GM13977 (cell line): ENCODE data around the gene GEMIN7.

Experiments used
- DNase-seq: peaks from one replicate; pipeline ENCODE4 v3.0.0; 2012; ENCODE audit warnings: low spot score
- CTCF ChIP-seq: IDR thresholded peaks from 2 replicates; pipeline ENCODE4 v1.5.1; 2012; ENCODE audit warnings: mild to moderate bottlenecking, control low read depth; ENCODE audit not compliant: insufficient read depth; ENCODE audit errors: extremely low read depth, missing control alignments
- in situ Hi-C: fragments of 300-500 bp; cut with MboI; formaldehyde crosslinking; loops from one replicate; pipeline ENCODE4 v1.12.0; 2022; ENCODE audit warnings: low sequenced_read_pairs, low pct_unique_long_range_greater_than_20kb, mixed read lengths, inconsistent platforms; ENCODE audit not compliant: unreplicated experiment

Gene GEMIN7

GRCh38 chr19:45050036-45050435 lies 29.0 kb upstream of the GEMIN7 start:
- in situ Hi-C loops = no loop called here
- DNase-seq = no peak
- TF ChIP-seq CTCF = no peak

DNA sequence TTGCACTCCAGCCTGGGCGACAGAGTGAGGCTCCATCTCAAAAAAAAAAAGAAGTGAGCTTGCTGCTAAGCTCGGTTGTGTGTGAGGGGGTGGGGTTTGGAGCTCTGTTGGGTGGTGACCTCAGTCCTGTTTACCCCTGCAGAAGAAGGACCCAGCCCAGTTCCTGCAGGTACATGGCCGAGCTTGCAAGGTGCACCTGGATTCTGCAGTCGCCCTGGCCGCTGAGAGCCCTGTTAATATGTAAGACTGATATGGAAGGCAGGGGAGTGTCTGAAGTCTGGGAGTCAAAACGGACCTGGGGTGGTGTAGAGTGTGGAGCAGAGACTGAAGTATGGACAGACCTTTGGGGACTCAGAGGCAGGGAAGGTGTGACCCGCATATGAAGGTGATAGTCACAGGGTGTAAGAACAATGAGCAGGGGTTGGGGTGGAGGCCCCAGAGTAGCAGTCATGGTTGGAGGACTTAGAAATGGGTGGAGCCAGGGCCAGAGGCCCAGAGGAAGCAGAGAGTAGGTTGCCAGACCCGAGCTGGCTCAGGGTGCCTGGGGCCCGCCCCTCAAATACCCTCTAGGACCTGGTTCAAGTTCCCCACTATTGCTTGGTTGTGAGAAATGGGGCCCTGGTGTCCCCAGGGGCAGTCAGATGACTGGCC lies 27.0 kb upstream of the GEMIN7 start:
- in situ Hi-C loops = no loop called here
- no peak for TF ChIP-seq CTCF
- DNase-seq = no peak

DNA sequence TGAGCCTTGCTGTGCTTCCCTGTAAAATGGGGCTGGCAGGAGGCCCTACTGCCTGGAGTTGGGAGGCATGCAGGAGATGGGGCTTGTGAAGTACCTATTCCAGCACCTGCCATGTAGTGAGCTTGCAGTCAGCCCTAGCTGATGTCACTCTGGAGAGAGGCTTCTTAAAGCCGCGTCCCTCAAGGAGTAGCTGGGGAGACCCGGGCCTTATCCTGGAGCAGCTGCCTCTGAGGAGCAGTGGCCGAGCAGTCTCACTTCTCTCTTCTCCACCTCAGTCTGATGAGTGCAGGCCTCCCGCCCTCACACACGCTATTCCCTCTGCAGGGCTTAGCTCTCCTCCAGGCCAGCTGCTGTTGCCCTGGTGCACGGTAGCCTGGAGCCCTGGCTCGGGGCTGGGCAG lies 22.2 kb upstream of the GEMIN7 start:
- DNase-seq = no peak
- in situ Hi-C loops = no loop called here
- no peak for TF ChIP-seq CTCF

GRCh38 chr19:45057444-45057843 lies 21.6 kb upstream of the GEMIN7 start:
- in situ Hi-C loops = no loop called here
- TF ChIP-seq CTCF = no peak
- DNase-seq = no peak

DNA sequence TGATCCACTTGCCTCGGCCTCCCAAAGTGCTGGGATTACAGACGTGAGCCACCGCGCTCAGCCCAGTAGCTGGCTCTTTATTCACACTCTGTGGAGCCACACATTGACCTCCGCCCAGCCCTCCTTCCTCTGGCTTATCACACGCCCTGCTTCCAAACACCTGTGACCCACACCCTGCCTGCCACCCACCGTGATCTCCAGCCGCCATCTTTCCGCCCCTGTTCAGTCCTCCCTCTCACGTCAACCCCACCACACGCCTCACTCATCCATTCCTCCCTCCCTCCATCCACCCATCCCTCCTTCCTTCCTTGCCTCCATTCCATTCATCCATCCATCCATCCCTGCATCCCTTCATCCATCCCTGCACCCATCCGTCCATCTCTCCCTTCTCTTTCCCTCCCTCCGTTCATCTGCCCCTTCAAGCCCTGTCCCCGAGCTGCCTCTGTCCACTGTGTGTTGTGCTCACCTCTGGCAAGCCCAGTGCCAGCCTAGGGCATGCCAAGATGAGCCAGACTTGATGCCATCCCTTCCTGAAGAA lies 20.4 kb upstream of the GEMIN7 start:
- in situ Hi-C loops = no loop called here
- TF ChIP-seq CTCF = no peak
- no peak for DNase-seq

DNA sequence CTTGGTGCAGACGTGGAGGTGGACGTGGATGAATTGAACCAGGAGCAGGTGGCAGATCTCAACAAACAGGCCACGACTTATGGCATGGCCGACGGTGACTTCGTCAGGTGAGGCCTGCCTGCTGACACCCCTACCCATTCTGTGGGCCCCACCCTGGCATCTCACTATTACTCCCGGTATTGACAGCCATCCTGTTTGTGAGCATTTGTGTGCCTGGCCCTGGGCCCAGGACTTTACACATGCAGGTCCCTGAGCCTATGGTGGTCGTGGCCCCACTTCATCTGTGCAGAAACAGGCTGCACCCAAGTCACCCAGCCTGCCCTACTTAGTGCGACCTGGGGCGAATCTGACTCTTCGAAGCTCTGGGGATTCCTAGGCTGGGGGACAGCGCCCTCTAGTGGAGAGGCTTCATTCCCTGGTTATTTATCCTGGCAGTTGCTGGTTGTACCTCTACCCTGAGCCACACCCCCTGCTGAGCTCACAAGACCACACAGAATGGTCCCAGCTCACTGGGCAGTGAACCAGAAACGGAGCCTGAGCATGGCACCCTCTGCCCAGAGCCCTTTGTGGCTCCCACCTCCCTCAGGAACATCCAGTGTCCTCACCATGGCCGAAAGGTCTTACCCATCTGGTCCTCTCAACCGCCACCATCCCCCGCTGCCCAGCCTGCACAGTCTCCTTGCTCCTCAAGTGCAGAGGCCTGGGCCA lies 19.6 kb upstream of the GEMIN7 start:
- peak; percentile 89 for DNase-seq
- in situ Hi-C loops = no loop called here
- TF ChIP-seq CTCF = peak; percentile 83
